Astrocyte (in vitro differentiated cells and primary cell): ENCODE measurements around the gene PTPRN2.

Source experiments
- CTCF ChIP-seq: IDR thresholded peaks from 2 replicates; pipeline ENCODE4 v1.5.1; 2011; ENCODE audit warnings: low read depth, mild to moderate bottlenecking, inconsistent platforms, low read length, moderate library complexity; ENCODE audit not compliant: insufficient read depth
- EZH2 ChIP-seq: IDR thresholded peaks from 2 replicates; pipeline ENCODE4 v1.6.1; 2012; ENCODE audit warnings: mild to moderate bottlenecking, low read length, inconsistent platforms; ENCODE audit not compliant: insufficient read depth

- TF ChIP-seq EZH2, result no peak
- no peak for TF ChIP-seq CTCF
Observed at GRCh38 chr7:158239290-158239981, 348.2 kb downstream of the PTPRN2 start.
